Left lung (tissue), 10 donors: ENCODE results near the gene OR1I1. TPM values are rescaled to one million over a fixed set of nuclear protein-coding genes. Genes with fewer than 3 reads are reported as not detected.
A peak's percentile ranks its signal among the peaks of the same experiment; 100 is the strongest.

Experiments used
- ATAC-seq: fragments of 200-7000 bp; cut with Tn5 transposase; one replicate; pipeline ENCODE4 v1.9.1; 2020; ENCODE audit warnings: moderate library complexity
- DNase-seq, 4 donors: peaks; one replicate each; pipeline ENCODE4 v3.0.0-alpha.2; 2013 to 2020
- H3K27ac ChIP-seq, 2 donors: fragments of 200-600 bp; sonication (generic) in 1 of 2; one replicate each; pipeline versions ENCODE4 v1.5.0 to v1.8.0; 2020 to 2021
- H3K27me3 ChIP-seq, 2 donors: fragments of 200-600 bp; sonication (generic) in 1 of 2; one replicate each; pipeline versions ENCODE4 v1.5.0 to v1.8.0; 2020 to 2021
- H3K36me3 ChIP-seq, 2 donors: fragments of 200-600 bp; sonication (generic) in 1 of 2; one replicate each; pipeline versions ENCODE4 v1.5.0 to v1.8.0; 2020 to 2021
- H3K4me1 ChIP-seq, 2 donors: fragments of 200-600 bp; one replicate each; pipeline ENCODE4 v1.8.0; 2021
- H3K4me3 ChIP-seq, 2 donors: fragments of 200-600 bp; sonication (generic) in 1 of 2; one replicate each; pipeline versions ENCODE4 v1.5.0 to v1.8.0; 2020 to 2021; ENCODE audit warnings: mild to moderate bottlenecking in 1 of 2
- H3K9me3 ChIP-seq, 2 donors: fragments of 200-600 bp; sonication (generic) in 1 of 2; one replicate each; pipeline versions ENCODE4 v1.5.0 to v1.8.0; 2020 to 2021
- intact Hi-C, 2 donors: fragments of 100-400 bp; cut with DNase I; formaldehyde crosslinking; loops; one replicate each; pipeline versions ENCODE4 v1.11.2 to v1.14.2; 2022
- polyA plus RNA-seq, 6 donors: library from polyadenylated mRNA; unstranded; fragments of 120-200 nt; gene quantifications; one replicate each; pipeline ENCODE4 v1.2.1, GENCODE V29; 2013; ENCODE audit not compliant: insufficient read length in 6 of 6
- total RNA-seq, 2 donors: library from RNA; stranded (reverse); fragmentation: NEBNext Ultra II Directional; extraction: Animal tissue kit (Norgen Biotek cat#: 25700); gene quantifications; one replicate each; pipeline ENCODE4 v1.2.1, GENCODE V29; 2021
- TF ChIP-seq, protein P1 (sequence below), 2 donors: fragments of 200-600 bp; sonication (generic) in 1 of 2; IDR thresholded peaks; one replicate each; pipeline versions ENCODE4 v1.5.0 to v1.8.0; 2021; ENCODE audit warnings: antibody characterized with exemption in 2 of 2
- donor health status: DM: no; HTN: yes; CAD: no.
- donor health status: DM: no; HTN: no; CAD: no.

OR1I1 gene
- total and polyA plus RNA-seq, 8 donors = 0.07 to 0.14 (median 0.09) TPM; not detected in 2

DNA sequence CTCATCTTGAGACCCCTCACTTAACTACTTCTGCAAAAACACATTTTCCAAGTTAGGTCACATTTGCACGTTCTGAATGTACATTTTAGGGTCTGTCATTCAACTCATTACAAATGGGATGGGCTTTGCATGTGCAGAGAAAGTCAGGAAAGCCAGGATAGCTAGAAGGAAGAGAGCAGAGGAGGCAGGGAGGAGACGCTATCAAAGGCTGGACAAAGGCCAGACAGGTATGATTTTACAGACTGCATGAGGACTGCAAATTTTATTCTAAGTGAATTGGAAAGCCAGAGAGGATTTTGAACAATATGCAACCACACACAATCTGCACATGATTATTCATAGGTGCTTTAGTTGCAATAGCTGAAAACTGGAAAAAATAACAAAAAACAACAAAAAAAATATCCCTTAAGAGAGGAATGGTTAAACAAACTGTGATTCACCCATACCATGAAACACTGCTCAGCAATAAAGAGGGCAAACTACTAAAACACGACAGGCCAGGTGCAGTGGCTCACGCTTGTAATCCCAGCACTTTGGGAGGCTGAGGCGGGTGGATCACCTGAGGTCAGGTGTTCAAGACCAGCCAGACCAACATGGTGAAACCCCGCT lies 46.3 kb downstream of the OR1I1 start:
- Histone ChIP-seq H3K4me3 (no peak overlapping the region), H3K27ac (no peak overlapping the region), H3K27me3 (no peaks in the 10 kb centered on the region), H3K9me3 (no peaks in the 10 kb centered on the region), H3K36me3 (peaks cover 0 to 1% of the 10 kb centered on the region in 2 donors), H3K4me1 (peaks cover 3 to 19% of the 10 kb centered on the region in 2 donors)
- intact Hi-C loops = no loop called here
- ATAC-seq (no peak), DNase-seq (no peak)
- TF ChIP-seq, protein P1, sequence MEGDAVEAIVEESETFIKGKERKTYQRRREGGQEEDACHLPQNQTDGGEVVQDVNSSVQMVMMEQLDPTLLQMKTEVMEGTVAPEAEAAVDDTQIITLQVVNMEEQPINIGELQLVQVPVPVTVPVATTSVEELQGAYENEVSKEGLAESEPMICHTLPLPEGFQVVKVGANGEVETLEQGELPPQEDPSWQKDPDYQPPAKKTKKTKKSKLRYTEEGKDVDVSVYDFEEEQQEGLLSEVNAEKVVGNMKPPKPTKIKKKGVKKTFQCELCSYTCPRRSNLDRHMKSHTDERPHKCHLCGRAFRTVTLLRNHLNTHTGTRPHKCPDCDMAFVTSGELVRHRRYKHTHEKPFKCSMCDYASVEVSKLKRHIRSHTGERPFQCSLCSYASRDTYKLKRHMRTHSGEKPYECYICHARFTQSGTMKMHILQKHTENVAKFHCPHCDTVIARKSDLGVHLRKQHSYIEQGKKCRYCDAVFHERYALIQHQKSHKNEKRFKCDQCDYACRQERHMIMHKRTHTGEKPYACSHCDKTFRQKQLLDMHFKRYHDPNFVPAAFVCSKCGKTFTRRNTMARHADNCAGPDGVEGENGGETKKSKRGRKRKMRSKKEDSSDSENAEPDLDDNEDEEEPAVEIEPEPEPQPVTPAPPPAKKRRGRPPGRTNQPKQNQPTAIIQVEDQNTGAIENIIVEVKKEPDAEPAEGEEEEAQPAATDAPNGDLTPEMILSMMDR (IDR thresholded peaks at IDR 0.05) = no peak

GRCh38 chr19:15129856-15130585 lies 48.0 kb downstream of the OR1I1 start:
- H3K36me3 ChIP-seq = no peaks in the 10 kb centered on the region
- peaks cover 0 to 4% of the 10 kb centered on the region in 2 donors for H3K4me1 ChIP-seq
- TF ChIP-seq, protein P1 (IDR thresholded peaks at IDR 0.05) = no peak
- H3K4me3 ChIP-seq = no peak overlapping the region
- H3K27me3 ChIP-seq = no peaks in the 10 kb centered on the region
- no peaks in the 10 kb centered on the region for H3K9me3 ChIP-seq
- ATAC-seq = peak; percentile 6
- H3K27ac ChIP-seq = no peak overlapping the region
- intact Hi-C loops = no loop called here
- peak in 1 of 4 donors; percentile 77 for DNase-seq

- intact Hi-C loops = no loop called here
- ATAC-seq = no peak
- H3K36me3 ChIP-seq = no peaks in the 10 kb centered on the region
Observed at GRCh38 chr19:15136234-15136954, 54.4 kb downstream of the OR1I1 start.

GRCh38 chr19:15137777-15138176 lies 55.8 kb downstream of the OR1I1 start:
- no peak overlapping the region for H3K4me3 ChIP-seq
- H3K27ac ChIP-seq = no peak overlapping the region
- no peaks in the 10 kb centered on the region for H3K4me1 ChIP-seq
- ATAC-seq = no peak
- H3K27me3 ChIP-seq = no peaks in the 10 kb centered on the region
- DNase-seq = no peak
- peaks cover 0 to 12% of the 10 kb centered on the region in 2 donors for H3K9me3 ChIP-seq
- intact Hi-C loops = no loop called here
- TF ChIP-seq, protein P1 (IDR thresholded peaks at IDR 0.05) = no peak
- H3K36me3 ChIP-seq = no peaks in the 10 kb centered on the region

More at GRCh38 chr19:15136234-15136954, 54.4 kb downstream of the OR1I1 start:
- H3K27ac ChIP-seq = no peak overlapping the region
- H3K9me3 ChIP-seq = peaks cover 0 to 12% of the 10 kb centered on the region in 2 donors
- no peak overlapping the region for H3K4me3 ChIP-seq
- no peak for DNase-seq
- H3K4me1 ChIP-seq = no peaks in the 10 kb centered on the region
- H3K27me3 ChIP-seq = no peaks in the 10 kb centered on the region
- TF ChIP-seq, protein P1 (IDR thresholded peaks at IDR 0.05) = no peak

DNA sequence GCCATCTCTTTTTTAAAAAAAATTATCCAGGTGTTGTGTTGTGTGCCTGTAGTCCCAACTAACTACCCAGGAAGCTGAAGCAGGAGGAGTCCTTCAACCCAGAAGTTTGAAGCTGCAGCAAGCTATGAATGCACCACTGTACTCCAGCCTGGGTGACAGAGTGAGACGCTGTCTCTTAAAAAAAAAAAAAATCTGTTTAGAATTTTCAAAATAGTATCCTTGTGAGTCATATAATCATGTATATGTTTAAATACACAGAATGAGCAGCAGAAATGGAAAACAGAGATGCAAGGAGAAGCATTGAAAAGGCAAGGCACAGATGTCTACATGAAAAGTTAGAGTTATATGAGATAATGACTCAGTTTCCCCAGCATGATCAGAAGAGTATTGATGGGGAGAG lies 56.4 kb downstream of the OR1I1 start:
- no peak for DNase-seq
- no peak for ATAC-seq
- H3K9me3 ChIP-seq = peaks cover 0 to 12% of the 10 kb centered on the region in 2 donors
- H3K36me3 ChIP-seq = no peaks in the 10 kb centered on the region
- TF ChIP-seq, protein P1 (IDR thresholded peaks at IDR 0.05) = no peak
- H3K27ac ChIP-seq = no peak overlapping the region
- H3K27me3 ChIP-seq = no peaks in the 10 kb centered on the region
- intact Hi-C loops = no loop called here
- no peaks in the 10 kb centered on the region for H3K4me1 ChIP-seq
- H3K4me3 ChIP-seq = no peak overlapping the region
